Mesenchymal stem cell (in vitro differentiated cells and primary cell): ENCODE data around the gene ZNF496.
A peak's percentile ranks its signal among the peaks of the same experiment; 100 is the strongest.

Experiments
- DNase-seq: peaks from one replicate; pipeline ENCODE4 v3.0.0-alpha.2; 2013
- H2AFZ ChIP-seq: one replicate; pipeline ENCODE4 v1.6.1; 2013; ENCODE audit warnings: low read depth, mild to moderate bottlenecking, control low read depth, inconsistent platforms, low read length, moderate library complexity
- H2AK5ac ChIP-seq: 2 replicates; pipeline ENCODE4 v1.6.1; 2013; ENCODE audit warnings: low read length, moderate library complexity, mild to moderate bottlenecking, inconsistent platforms; ENCODE audit not compliant: severe bottlenecking
- H2BK120ac ChIP-seq: one replicate; pipeline ENCODE4 v1.6.1; 2013; ENCODE audit warnings: low read depth, mild to moderate bottlenecking, inconsistent platforms, low read length, moderate library complexity
- H2BK12ac ChIP-seq, 2 experiments: one replicate each; pipeline ENCODE4 v1.6.1; 2013; ENCODE audit warnings: inconsistent platforms in 2 of 2, low read length in 2 of 2, mild to moderate bottlenecking in 2 of 2, moderate library complexity in 2 of 2, control low read depth in 1 of 2
- H2BK15ac ChIP-seq: one replicate; pipeline ENCODE4 v1.6.1; 2013; ENCODE audit warnings: mild to moderate bottlenecking, low read depth, inconsistent platforms; ENCODE audit not compliant: poor library complexity, severe bottlenecking
- H2BK5ac ChIP-seq: 2 replicates; pipeline ENCODE4 v1.6.1; 2013; ENCODE audit warnings: low read depth, mild to moderate bottlenecking, low read length, control low read depth, inconsistent platforms; ENCODE audit not compliant: poor library complexity, severe bottlenecking
- H3K14ac ChIP-seq, 2 experiments: one replicate each; pipeline ENCODE4 v1.6.1; 2013; ENCODE audit warnings: inconsistent platforms in 2 of 2, low read length in 2 of 2, control low read depth in 1 of 2, mild to moderate bottlenecking in 1 of 2, moderate library complexity in 1 of 2
- H3K18ac ChIP-seq, 2 experiments: one replicate each; pipeline ENCODE4 v1.6.1; 2013; ENCODE audit warnings: inconsistent platforms in 2 of 2, low read length in 2 of 2, control low read depth in 1 of 2, low read depth in 1 of 2, mild to moderate bottlenecking in 1 of 2
- H3K23ac ChIP-seq, 2 experiments: one replicate each; pipeline ENCODE4 v1.6.1; 2013; ENCODE audit warnings: inconsistent platforms in 2 of 2, low read length in 2 of 2, mild to moderate bottlenecking in 2 of 2, moderate library complexity in 2 of 2, control low read depth in 1 of 2
- H3K27ac ChIP-seq: 2 replicates; pipeline ENCODE4 v1.5.1; 2013; ENCODE audit warnings: mild to moderate bottlenecking, moderate library complexity, low read length, control low read depth, inconsistent platforms; ENCODE audit not compliant: poor library complexity, severe bottlenecking
- H3K27me3 ChIP-seq, 2 experiments: 2 replicates each; pipeline versions ENCODE4 v1.6.1 to v1.7.0; 2013; ENCODE audit warnings: low read length in 2 of 2, mild to moderate bottlenecking in 2 of 2, moderate library complexity in 2 of 2, control low read depth in 1 of 2, inconsistent platforms in 1 of 2; ENCODE audit not compliant: control insufficient read depth in 1 of 2, insufficient read depth in 1 of 2
- H3K36me3 ChIP-seq, 2 experiments: 2 replicates each; pipeline versions ENCODE4 v1.6.1 to v1.7.0; 2013; ENCODE audit warnings: low read length in 2 of 2, control low read depth in 1 of 2, inconsistent platforms in 1 of 2, low read depth in 1 of 2, mild to moderate bottlenecking in 1 of 2; ENCODE audit not compliant: insufficient read depth in 2 of 2, control insufficient read depth in 1 of 2
- H3K4ac ChIP-seq, 2 experiments: one replicate each; pipeline ENCODE4 v1.6.1; 2013; ENCODE audit warnings: inconsistent platforms in 2 of 2, low read length in 2 of 2, mild to moderate bottlenecking in 2 of 2, moderate library complexity in 2 of 2, control low read depth in 1 of 2, low read depth in 1 of 2
- H3K4me1 ChIP-seq: 2 replicates; pipeline ENCODE4 v1.6.1; 2013; ENCODE audit warnings: low read depth, low read length, control low read depth; ENCODE audit not compliant: control insufficient read depth, insufficient read depth
- H3K4me2 ChIP-seq: 2 replicates; pipeline ENCODE4 v1.6.1; 2013; ENCODE audit warnings: low read length, mild to moderate bottlenecking, inconsistent platforms; ENCODE audit not compliant: poor library complexity, severe bottlenecking
- H3K4me3 ChIP-seq, 2 experiments: 2 replicates each; pipeline versions ENCODE4 v1.5.1 to v1.7.0; 2013; ENCODE audit warnings: low read length in 2 of 2, mild to moderate bottlenecking in 2 of 2, control low read depth in 1 of 2, low read depth in 1 of 2; ENCODE audit not compliant: insufficient read depth in 1 of 2
- H3K79me1 ChIP-seq: replicated peaks from 2 replicates; pipeline ENCODE4 v1.6.1; 2013; ENCODE audit warnings: mild to moderate bottlenecking, control low read depth, low read length, inconsistent platforms; ENCODE audit not compliant: poor library complexity, severe bottlenecking
- H3K9ac ChIP-seq: 2 replicates; pipeline ENCODE4 v1.7.0; 2013; ENCODE audit warnings: mild to moderate bottlenecking, low read length, moderate library complexity
- H3K9me3 ChIP-seq: 2 replicates; pipeline ENCODE4 v1.7.0; 2013; ENCODE audit warnings: mild to moderate bottlenecking, low read length; ENCODE audit not compliant: control insufficient read depth
- H4K8ac ChIP-seq: one replicate; pipeline ENCODE4 v1.6.1; 2013; ENCODE audit warnings: inconsistent platforms, mild to moderate bottlenecking, low read length, moderate library complexity
- H4K91ac ChIP-seq: one replicate; pipeline ENCODE4 v1.6.1; 2013; ENCODE audit warnings: mild to moderate bottlenecking, low read length, inconsistent platforms
- WGBS: methylation state at CpG from one replicate; pipeline ENCODE4 v1.1.7; 2013; ENCODE audit warnings: mixed read lengths; 5-methylcytosine and 5-hydroxymethylcytosine counted together

Gene ZNF496

GRCh38 chr1:247293047-247293446 lies 38.6 kb downstream of the ZNF496 start:
- Histone ChIP-seq H3K23ac (no peak overlapping the region), H3K14ac (no peak overlapping the region), H2BK5ac (no peak overlapping the region), H3K4me3 (no peak overlapping the region), H3K18ac (no peak overlapping the region), H3K36me3 (peaks cover 0 to 3% of the 10 kb centered on the region in 2 experiments), H4K91ac (no peak overlapping the region), H3K4me1 (peaks cover 27% of the 10 kb centered on the region), H2BK15ac (no peak overlapping the region), H3K27ac (no peak overlapping the region), H3K27me3 (no peaks in the 10 kb centered on the region), H2BK120ac (no peak overlapping the region), H3K9ac (no peak overlapping the region), H2AK5ac (no peak overlapping the region), H2BK12ac (no peak overlapping the region), H4K8ac (no peak overlapping the region), H3K79me1 (peaks cover 3% of the 10 kb centered on the region), H3K4ac (no peak overlapping the region), H2AFZ (no peak overlapping the region), H3K4me2 (no peak overlapping the region), H3K9me3 (no peaks in the 10 kb centered on the region)
- 52% methylated on average over 5 of the region's 7 CpGs for WGBS
- DNase-seq, result no peak

- Histone ChIP-seq H3K4me1 (peaks cover 22% of the 10 kb centered on the region), H2BK15ac (no peak overlapping the region), H4K8ac (no peak overlapping the region), H2BK5ac (no peak overlapping the region), H3K27ac (no peak overlapping the region), H2AFZ (no peak overlapping the region), H3K79me1 (peaks cover 3% of the 10 kb centered on the region), H3K23ac (no peak overlapping the region), H3K4ac (no peak overlapping the region), H2BK12ac (no peak overlapping the region), H3K4me2 (no peak overlapping the region), H3K36me3 (peaks cover 0 to 3% of the 10 kb centered on the region in 2 experiments), H3K14ac (no peak overlapping the region), H3K18ac (no peak overlapping the region), H2AK5ac (peak overlapping the region; percentile 77), H3K27me3 (no peaks in the 10 kb centered on the region), H3K9ac (no peak overlapping the region), H3K4me3 (no peak overlapping the region), H3K9me3 (no peaks in the 10 kb centered on the region), H4K91ac (no peak overlapping the region), H2BK120ac (no peak overlapping the region)
- 53% methylated on average over 17 of the region's 17 CpGs for WGBS
- DNase-seq, result no peak
These were observed 39.7 kb downstream of the ZNF496 start for GRCh38 chr1:247291833-247292561.

GRCh38 chr1:247291161-247291560 lies 40.5 kb downstream of the ZNF496 start:
- Histone ChIP-seq H3K18ac (no peak overlapping the region), H2AK5ac (peak overlapping the region; percentile 26), H3K23ac (no peak overlapping the region), H2BK12ac (no peak overlapping the region), H3K9me3 (no peaks in the 10 kb centered on the region), H2BK5ac (no peak overlapping the region), H4K91ac (no peak overlapping the region), H3K14ac (no peak overlapping the region), H3K9ac (no peak overlapping the region), H2AFZ (no peak overlapping the region), H3K27ac (no peak overlapping the region), H3K27me3 (no peaks in the 10 kb centered on the region), H3K4me3 (no peak overlapping the region), H2BK15ac (no peak overlapping the region), H3K4me1 (peaks cover 20% of the 10 kb centered on the region), H2BK120ac (no peak overlapping the region), H3K4me2 (no peak overlapping the region), H3K79me1 (peaks cover 2% of the 10 kb centered on the region), H3K4ac (no peak overlapping the region), H3K36me3 (peaks cover 0 to 6% of the 10 kb centered on the region in 2 experiments), H4K8ac (no peak overlapping the region)
- no peak for DNase-seq
- 97% methylated on average over 9 of the region's 9 CpGs for WGBS

- Histone ChIP-seq H3K79me1 (no peaks in the 10 kb centered on the region), H3K36me3 (peaks cover 0 to 7% of the 10 kb centered on the region in 2 experiments), H2BK5ac (no peak overlapping the region), H3K14ac (no peak overlapping the region), H3K4me1 (peaks cover 16% of the 10 kb centered on the region), H3K23ac (no peak overlapping the region), H2AFZ (no peak overlapping the region), H2BK15ac (no peak overlapping the region), H2AK5ac (peak overlapping the region; percentile 39), H3K9ac (no peak overlapping the region), H4K91ac (no peak overlapping the region), H3K4ac (no peak overlapping the region), H3K27me3 (no peaks in the 10 kb centered on the region), H4K8ac (no peak overlapping the region), H3K27ac (no peak overlapping the region), H2BK120ac (no peak overlapping the region), H3K9me3 (peaks cover 3% of the 10 kb centered on the region), H2BK12ac (no peak overlapping the region), H3K4me3 (no peak overlapping the region), H3K18ac (no peak overlapping the region), H3K4me2 (no peak overlapping the region)
- no peak for DNase-seq
- WGBS, result 94% methylated on average over 20 of the region's 20 CpGs
These were observed 41.1 kb downstream of the ZNF496 start for GRCh38 chr1:247290576-247290975.
